K562 (cell line): ENCODE results near the gene TSPOAP1. TPM values are rescaled to one million over a fixed set of nuclear protein-coding genes. Genes with fewer than 3 reads are reported as not detected.

Experiments used
- ATF2 ChIP-seq: sonication (generic); formaldehyde crosslinking; IDR thresholded peaks from 2 replicates; pipeline ENCODE4 v1.8.1; 2022; ENCODE audit warnings: missing genetic modification reagents
- ATF7 ChIP-seq: fragments of 450-650 bp; IDR thresholded peaks from 2 replicates; pipeline ENCODE4 v1.7.1; 2014; ENCODE audit warnings: mild to moderate bottlenecking, moderate library complexity
- BCOR ChIP-seq: fragments of 450-650 bp; IDR thresholded peaks from 2 replicates; pipeline ENCODE4 v1.6.1; 2016
- CREB5 ChIP-seq: fragments of 250-450 bp; sonication (Bioruptor Pico); IDR thresholded peaks from 2 replicates; pipeline ENCODE4 v1.5.0; 2020; ENCODE audit warnings: mild to moderate bottlenecking
- EGR1 ChIP-seq: fragments of 450-650 bp; conservative IDR thresholded peaks from 2 replicates; pipeline ENCODE4 v1.6.1; 2017; ENCODE audit warnings: mild to moderate bottlenecking
- ELK3 ChIP-seq: fragments of 450-650 bp; formaldehyde crosslinking; IDR thresholded peaks from 2 replicates; pipeline ENCODE4 v1.4.0; 2020; ENCODE audit warnings: mild to moderate bottlenecking
- ETS2 ChIP-seq: IDR thresholded peaks from 2 replicates; pipeline ENCODE4 v1.6.1; 2016; ENCODE audit warnings: borderline replicate concordance, missing genetic modification characterization, mild to moderate bottlenecking, moderate library complexity, missing compliant biosample characterization; ENCODE audit not compliant: poor library complexity, severe bottlenecking
- GTF2B ChIP-seq: IDR thresholded peaks from 2 replicates; pipeline ENCODE4 v1.6.1; 2011; ENCODE audit not compliant: insufficient read length; ENCODE audit errors: extremely low read depth
- HINFP ChIP-seq: fragments of 450-650 bp; conservative IDR thresholded peaks from 2 replicates; pipeline ENCODE4 v1.6.1; 2016; ENCODE audit warnings: missing genetic modification characterization, low read depth, mild to moderate bottlenecking, control low read depth, missing compliant biosample characterization
- MCM5 ChIP-seq: fragments of 450-650 bp; IDR thresholded peaks from 2 replicates; pipeline ENCODE4 v1.6.1; 2016; ENCODE audit warnings: low read depth
- NR1H2 ChIP-seq: sonication (generic); formaldehyde crosslinking; IDR thresholded peaks from 2 replicates; pipeline ENCODE4 v1.4.0; 2020; ENCODE audit warnings: mild to moderate bottlenecking, missing genetic modification reagents
- PCBP2 ChIP-seq: fragments of 200-400 bp; formaldehyde crosslinking; IDR thresholded peaks from 2 replicates; pipeline ENCODE4 v1.6.1; 2018; ENCODE audit warnings: low read length, low read depth, mild to moderate bottlenecking, moderate library complexity; ENCODE audit not compliant: poor library complexity, severe bottlenecking
- PHF20 ChIP-seq: fragments of 450-650 bp; IDR thresholded peaks from 2 replicates; pipeline ENCODE4 v1.6.1; 2018; ENCODE audit not compliant: partially characterized antibody
- PTTG1 ChIP-seq: fragments of 450-650 bp; IDR thresholded peaks from 2 replicates; pipeline ENCODE4 v1.6.1; 2016; ENCODE audit warnings: low read depth, mild to moderate bottlenecking, missing genetic modification characterization, missing compliant biosample characterization
- PYGO2 ChIP-seq: fragments of 450-650 bp; IDR thresholded peaks from 2 replicates; pipeline ENCODE4 v1.6.1; 2016; ENCODE audit warnings: mild to moderate bottlenecking, missing genetic modification characterization, moderate library complexity, missing compliant biosample characterization
- RBM17 ChIP-seq: fragments of 200-400 bp; formaldehyde crosslinking; IDR thresholded peaks from 2 replicates; pipeline ENCODE4 v1.6.1; 2017; ENCODE audit warnings: low read depth, mild to moderate bottlenecking, low read length, borderline replicate concordance
- USF2 ChIP-seq: sonication (generic); formaldehyde crosslinking; IDR thresholded peaks from 2 replicates; pipeline ENCODE4 v1.5.0; 2020; ENCODE audit warnings: missing genetic modification reagents
- ZKSCAN1 ChIP-seq: fragments of 150-350 bp; IDR thresholded peaks from 2 replicates; pipeline ENCODE4 v1.6.1; 2016; ENCODE audit warnings: low read depth, low read length
- ZNF175 ChIP-seq: fragments of 200-800 bp; sonication (Bioruptor generic); IDR thresholded peaks from 2 replicates; pipeline ENCODE4 v1.6.1; 2016; ENCODE audit warnings: low read depth, mild to moderate bottlenecking, missing genetic modification characterization, missing compliant biosample characterization
- ZNF274 ChIP-seq: IDR thresholded peaks from 2 replicates; pipeline ENCODE4 v1.6.1; 2011; ENCODE audit warnings: low read depth, mild to moderate bottlenecking, low read length, moderate library complexity, borderline replicate concordance
- ZNF75A ChIP-seq: fragments of 450-650 bp; formaldehyde crosslinking; IDR thresholded peaks from 2 replicates; pipeline ENCODE4 v1.4.0; 2020; ENCODE audit warnings: mild to moderate bottlenecking
- polyA plus RNA-seq, 8 experiments: library from polyadenylated mRNA; depleted of rRNA in 4 of 8; stranded (reverse) in 5 of 8; unstranded in 3 of 8; fragments of >200 nt; fragmentation: Nextera tagmentation in 2 of 8; fragmentation: Illumina TruSeq in 1 of 8; extraction: Ambion mirVana in 2 of 8; extraction: Trizol in 1 of 8; gene quantifications; 2 replicates each; pipeline versions ENCODE4 v1.2.1 to v1.2.3, GENCODE V29; 2011 to 2014; ENCODE audit warnings: inconsistent platforms in 1 of 8, missing spikeins in 1 of 8
- total RNA-seq, 7 experiments: library from RNA; depleted of rRNA in 6 of 7; stranded (reverse); fragments of >200 nt in 6 of 7; fragmentation: Illumina TruSeq in 2 of 7; extraction: Trizol in 2 of 7; gene quantifications; 2 replicates each; pipeline versions ENCODE4 v1.2.1 to v1.2.3, GENCODE V29; 2011 to 2021; ENCODE audit warnings: low replicate concordance in 1 of 7

Gene TSPOAP1
- total and polyA plus RNA-seq, 9 of the 15 experiments (the other 6 are each of a cell fraction or from before 2014, with no cell fraction given): 0.87 to 3.9 (median 1.8) TPM; not detected in 2

- TF ChIP-seq CREB5 (CRISPR knock-in tag) (no peak), ELK3 (no peak), EGR1 (peak; percentile 97), ETS2 (tag) (no peak), MCM5 (no peak), PCBP2 (no peak), ZKSCAN1 (0 out of 2 replicates have a peak, but pooled peaks have one; percentile 5), PYGO2 (no peak; the same call in 1 of the 2 replicates), BCOR (no peak), HINFP (no peak), ATF7 (peak; percentile 75), PHF20 (no peak), PTTG1 (tag) (no peak), GTF2B (peak; percentile 20), ZNF175 (CRISPR knock-in tag) (peak; percentile 94), NR1H2 (CRISPR knock-in tag) (no peak), RBM17 (no peak), ZNF75A (CRISPR knock-in tag) (no peak), ZNF274 (no peak), USF2 (CRISPR knock-in tag) (no peak), ATF2 (CRISPR knock-in tag) (no peak)
Measured at GRCh38 chr17:58337600-58338453, 9.2 kb upstream of the TSPOAP1 start (continued).
